Body of pancreas (tissue), 4 donors: Measurements from ENCODE around the gene ZBTB37. TPM values are rescaled to one million over a fixed set of nuclear protein-coding genes. Genes with fewer than 3 reads are reported as not detected.
A peak's percentile ranks its signal among the peaks of the same experiment; 100 is the strongest.

Experiments used
- ATAC-seq: fragments of 150-250 bp; one replicate; pipeline ENCODE4 v1.9.1; 2016
- DNase-seq, 4 donors: peaks; one replicate each; pipeline ENCODE4 v3.0.0-alpha.2; 2019
- H3K27ac ChIP-seq, 4 donors: fragments of 200-600 bp; sonication (generic); 1 replicate in 3 of 4; 2 replicates in 1 of 4; pipeline versions ENCODE4 v1.5.1 to v1.6.1; 2016 to 2019; ENCODE audit warnings: mild to moderate bottlenecking in 1 of 4, mixed read lengths in 1 of 4, moderate library complexity in 1 of 4
- H3K27me3 ChIP-seq, 2 donors: fragments of 200-600 bp; sonication (generic); one replicate each; pipeline ENCODE4 v1.6.0; 2016; ENCODE audit warnings: mild to moderate bottlenecking in 1 of 2
- H3K36me3 ChIP-seq, 2 donors: fragments of 200-600 bp; sonication (generic); replicated peaks in 1 of 2; 2 replicates each; pipeline ENCODE4 v1.5.1; 2016; ENCODE audit warnings: low read depth in 2 of 2; ENCODE audit not compliant: insufficient read depth in 1 of 2
- H3K4me1 ChIP-seq: fragments of 200-600 bp; sonication (generic); one replicate; pipeline ENCODE4 v1.6.0; 2016
- H3K4me3 ChIP-seq, 2 donors: fragments of 200-600 bp; sonication (generic); 1 replicate in 1 of 2; 2 replicates in 1 of 2; pipeline ENCODE4 v1.5.1; 2016 to 2019
- H3K9me3 ChIP-seq, 3 donors: fragments of 200-600 bp; sonication (generic); 1 replicate in 2 of 3; 2 replicates in 1 of 3; pipeline ENCODE4 v1.5.1; 2016
- CTCF ChIP-seq, 7 experiments: fragments of 450-650 bp in 4 of 7; fragments of 200-600 bp in 3 of 7; sonication (generic) in 3 of 7; IDR thresholded peaks; one replicate each; pipeline ENCODE4 v1.5.1; 2016 to 2019; ENCODE audit warnings: antibody characterized with exemption in 7 of 7
- POLR2A ChIP-seq, 3 donors: fragments of 450-650 bp; IDR thresholded peaks; one replicate each; pipeline ENCODE4 v1.6.1; 2016; ENCODE audit warnings: antibody characterized with exemption in 3 of 3, mild to moderate bottlenecking in 2 of 3
- WGBS, 2 donors: methylation state at CpG; one replicate each; pipeline ENCODE4 v1.1.5; 2017; 5-methylcytosine and 5-hydroxymethylcytosine counted together
- intact Hi-C: fragments of 100-400 bp; cut with DNase I; formaldehyde crosslinking; loops from one replicate; pipeline ENCODE4 v1.15.1; 2023
- total RNA-seq, 2 donors: library from RNA; depleted of rRNA; stranded (reverse); fragments of >200 nt; gene quantifications; one replicate each; pipeline ENCODE4 v1.1.0, GENCODE V29; 2016

The ZBTB37 gene
- total RNA-seq, 2 donors from 2014 or later, result 6.2 to 6.6 TPM

- Histone ChIP-seq H3K9me3 (no peaks in the 10 kb centered on the region), H3K27ac (no peak overlapping the region), H3K4me1 (no peaks in the 10 kb centered on the region), H3K27me3 (no peaks in the 10 kb centered on the region), H3K4me3 (no peak overlapping the region), H3K36me3 (no peaks in the 10 kb centered on the region)
- ATAC-seq, result peak; percentile 60
- WGBS, 2 donors, result 69 to 71% methylated on average over 13 of the region's 13 CpGs
- intact Hi-C loops, result no loop called here
- peak; percentile 38 to 58 (median 40) for TF ChIP-seq CTCF (IDR thresholded peaks at IDR 0.05)
- no peak for TF ChIP-seq POLR2A (IDR thresholded peaks at IDR 0.05)
- DNase-seq, result peak; percentile 31 to 70 (median 52)
These were observed 46.2 kb downstream of the ZBTB37 start for GRCh38 chr1:173914366-173914871.

GRCh38 chr1:173915596-173915995 lies 47.4 kb downstream of the ZBTB37 start:
- TF ChIP-seq CTCF (IDR thresholded peaks at IDR 0.05), result no peak
- TF ChIP-seq POLR2A (IDR thresholded peaks at IDR 0.05), result no peak
- no peak overlapping the region for H3K4me3 ChIP-seq
- no peaks in the 10 kb centered on the region for H3K36me3 ChIP-seq
- DNase-seq, result no peak
- intact Hi-C loops, result no loop called here
- H3K9me3 ChIP-seq, result no peaks in the 10 kb centered on the region
- 82 to 89% methylated on average over 2 of the region's 2 CpGs for WGBS, 2 donors
- H3K27ac ChIP-seq, result no peak overlapping the region
- no peak for ATAC-seq
- no peaks in the 10 kb centered on the region for H3K27me3 ChIP-seq
- H3K4me1 ChIP-seq, result no peaks in the 10 kb centered on the region

- Histone ChIP-seq H3K27ac (no peak overlapping the region), H3K36me3 (no peaks in the 10 kb centered on the region), H3K9me3 (no peaks in the 10 kb centered on the region), H3K4me1 (no peaks in the 10 kb centered on the region), H3K27me3 (no peaks in the 10 kb centered on the region), H3K4me3 (no peak overlapping the region)
- intact Hi-C loops, result no loop called here
- 88 to 92% methylated on average over 4 of the region's 4 CpGs for WGBS, 2 donors
- DNase-seq (no peak), ATAC-seq (no peak)
- no peak for TF ChIP-seq POLR2A (IDR thresholded peaks at IDR 0.05)
- no peak for TF ChIP-seq CTCF (IDR thresholded peaks at IDR 0.05)
These were observed 48.5 kb downstream of the ZBTB37 start for GRCh38 chr1:173916667-173917066.

GRCh38 chr1:173917149-173917548 lies 49.0 kb downstream of the ZBTB37 start, which contains the start of gene SERPINC1:
Gene SERPINC1, minus strand, starts transcription at chr1:173917327. Its CDS starts 68 bp downstream, at chr1:173917259.
- no peaks in the 10 kb centered on the region for H3K36me3 ChIP-seq
- ATAC-seq (no peak), DNase-seq (no peak)
- no peaks in the 10 kb centered on the region for H3K4me1 ChIP-seq
- no peak for TF ChIP-seq POLR2A (IDR thresholded peaks at IDR 0.05)
- TF ChIP-seq CTCF (IDR thresholded peaks at IDR 0.05), result no peak
- no peaks in the 10 kb centered on the region for H3K9me3 ChIP-seq
- no peak within 1 kb of the TSS for H3K27ac ChIP-seq
- no peaks in the 10 kb centered on the region for H3K27me3 ChIP-seq
- intact Hi-C loops, result no loop called here
- no peak within 1 kb of the TSS for H3K4me3 ChIP-seq
- 74 to 93% methylated on average over 3 of the region's 3 CpGs for WGBS, 2 donors
